ENCODE results near the gene KCNJ14. TPM values are rescaled to one million over a fixed set of nuclear protein-coding genes. Genes with fewer than 3 reads are reported as not detected.
"Not testable (repeated sequence)": the region's sequence is repeated elsewhere in the genome, so short reads cannot be mapped to it uniquely, and the experiment has no call there.

KCNJ14 gene
- total and polyA plus RNA-seq, 3 experiments from 2014 or later: 0.12 to 2.0 (median 1.8) TPM

GRCh38 chr19:48484931-48485612, 29.7 kb downstream of the KCNJ14 start:
- H3K9me3 Mint-ChIP-seq: no peaks in the 10 kb centered on the region
- Histone ChIP-seq H3K27ac (ENCODE audit: low read depth, low read length) (no peak overlapping the region), H3K9me3 (ENCODE audit: low read length) (no peaks in the 10 kb centered on the region), H3K36me3 (ENCODE audit: insufficient read depth, low read length) (no peaks in the 10 kb centered on the region), H3K27me3 (ENCODE audit: insufficient read depth, low read length, poor library complexity, severe bottlenecking) (no peaks in the 10 kb centered on the region), H3K4me3 (ENCODE audit: low read length) (no peak overlapping the region), H3K4me1 (ENCODE audit: insufficient read depth, low read length) (peaks cover 17% of the 10 kb centered on the region)
- POLR2A ChIA-PET: no interaction called here
- CTCF ChIA-PET: no interaction called here
- no peak for DNase-seq
- H3K4me3 Mint-ChIP-seq: peak overlapping the region in 1 of 7 donors; percentile 75
- H3K27ac Mint-ChIP-seq: no peak overlapping the region
- H3K36me3 Mint-ChIP-seq: peaks cover 0 to 4% (median 1%) of the 10 kb centered on the region in 3 donors
- H3K27me3 Mint-ChIP-seq: peaks cover 0 to 3% of the 10 kb centered on the region in 2 donors
- H3K4me1 Mint-ChIP-seq: peaks cover 10 to 22% (median 15%) of the 10 kb centered on the region in 3 donors

- peak overlapping the region in 1 of 8 donors; percentile 39 for H3K27ac Mint-ChIP-seq
Measured at GRCh38 chr19:48486706-48487105, 31.3 kb downstream of the KCNJ14 start.

GRCh38 chr19:48487544-48487943, 32.2 kb downstream of the KCNJ14 start:
- peaks cover 0 to 4% (median 1%) of the 10 kb centered on the region in 3 donors for H3K36me3 Mint-ChIP-seq
- no peaks in the 10 kb centered on the region for H3K9me3 ChIP-seq (ENCODE audit: low read length)

More at GRCh38 chr19:48486706-48487105, 31.3 kb downstream of the KCNJ14 start:
- H3K27ac ChIP-seq (ENCODE audit: low read depth, low read length); H3K36me3 Mint-ChIP-seq; DNase-seq; H3K4me3 ChIP-seq (ENCODE audit: low read length); H3K9me3 Mint-ChIP-seq; H3K27me3 Mint-ChIP-seq; H3K27me3 ChIP-seq (ENCODE audit: insufficient read depth, low read length, poor library complexity, severe bottlenecking); H3K9me3 ChIP-seq (ENCODE audit: low read length); POLR2A ChIA-PET; H3K4me3 Mint-ChIP-seq; H3K36me3 ChIP-seq (ENCODE audit: insufficient read depth, low read length): not testable (repeated sequence)
- peaks cover 23% of the 10 kb centered on the region for H3K4me1 ChIP-seq (ENCODE audit: insufficient read depth, low read length)
- peaks cover 11 to 22% (median 14%) of the 10 kb centered on the region in 3 donors for H3K4me1 Mint-ChIP-seq
- CTCF ChIA-PET: interaction anchor here (1.3 to 4.5 kb wide), 3 partner anchors 97 to 153 kb away, joined by 3 to 37 read pairs (median 5); no protein-coding TSS in a partner anchor

GRCh38 chr19:48487948-48488347, 32.6 kb downstream of the KCNJ14 start:
- no peaks in the 10 kb centered on the region for H3K36me3 ChIP-seq (ENCODE audit: insufficient read depth, low read length)
- Mint-ChIP-seq H3K4me3 (no peak overlapping the region), H3K4me1 (peaks cover 20 to 31% (median 22%) of the 10 kb centered on the region in 3 donors), H3K27me3 (peaks cover 10 to 13% of the 10 kb centered on the region in 2 donors), H3K27ac (no peak overlapping the region), H3K9me3 (no peaks in the 10 kb centered on the region), H3K36me3 (peaks cover 0 to 4% (median 1%) of the 10 kb centered on the region in 3 donors)
- no peaks in the 10 kb centered on the region for H3K9me3 ChIP-seq (ENCODE audit: low read length)
- POLR2A ChIA-PET: no interaction called here
- peaks cover 31% of the 10 kb centered on the region for H3K4me1 ChIP-seq (ENCODE audit: insufficient read depth, low read length)
- no peak overlapping the region for H3K27ac ChIP-seq (ENCODE audit: low read depth, low read length)
- no peak for DNase-seq
- H3K4me3 ChIP-seq (ENCODE audit: low read length): no peak overlapping the region
- CTCF ChIA-PET: interaction anchor here (1.3 to 4.5 kb wide), 5 partner anchors 96 to 154 kb away, joined by 3 to 37 read pairs (median 18); no protein-coding TSS in a partner anchor
- peaks cover 4% of the 10 kb centered on the region for H3K27me3 ChIP-seq (ENCODE audit: insufficient read depth, low read length, poor library complexity, severe bottlenecking)

More at GRCh38 chr19:48487544-48487943, 32.2 kb downstream of the KCNJ14 start:
- no peak for DNase-seq
- no peaks in the 10 kb centered on the region for H3K36me3 ChIP-seq (ENCODE audit: insufficient read depth, low read length)
- peaks cover 8 to 11% of the 10 kb centered on the region in 2 donors for H3K27me3 Mint-ChIP-seq
- no peak overlapping the region for H3K27ac ChIP-seq (ENCODE audit: low read depth, low read length)
- H3K4me1 ChIP-seq (ENCODE audit: insufficient read depth, low read length): peaks cover 27% of the 10 kb centered on the region
- no peak overlapping the region for H3K4me3 Mint-ChIP-seq
- H3K27ac Mint-ChIP-seq: no peak overlapping the region
- ChIA-PET POLR2A (no interaction called here), CTCF (interaction anchor here (1.3 to 4.5 kb wide), 4 partner anchors 96 to 154 kb away, joined by 3 to 37 read pairs (median 12); no protein-coding TSS in a partner anchor)
- no peak overlapping the region for H3K4me3 ChIP-seq (ENCODE audit: low read length)
- peaks cover 16 to 27% (median 19%) of the 10 kb centered on the region in 3 donors for H3K4me1 Mint-ChIP-seq
- no peaks in the 10 kb centered on the region for H3K9me3 Mint-ChIP-seq
- peaks cover 4% of the 10 kb centered on the region for H3K27me3 ChIP-seq (ENCODE audit: insufficient read depth, low read length, poor library complexity, severe bottlenecking)

- H3K36me3 ChIP-seq (ENCODE audit: insufficient read depth, low read length); H3K27ac ChIP-seq (ENCODE audit: low read depth, low read length); H3K27me3 ChIP-seq (ENCODE audit: insufficient read depth, low read length, poor library complexity, severe bottlenecking); H3K9me3 ChIP-seq (ENCODE audit: low read length); DNase-seq; POLR2A ChIA-PET; H3K4me3 ChIP-seq (ENCODE audit: low read length); H3K36me3 Mint-ChIP-seq; H3K9me3 Mint-ChIP-seq: not testable (repeated sequence)
- Mint-ChIP-seq H3K27ac (peak overlapping the region in 1 of 8 donors; percentile 57), H3K4me3 (peak overlapping the region in 1 of 7 donors; percentile 69), H3K27me3 (peaks cover 10 to 13% of the 10 kb centered on the region in 2 donors), H3K4me1 (peaks cover 20 to 32% (median 23%) of the 10 kb centered on the region in 3 donors)
- H3K4me1 ChIP-seq (ENCODE audit: insufficient read depth, low read length): peaks cover 32% of the 10 kb centered on the region
- CTCF ChIA-PET: interaction anchor here (1.4 to 4.5 kb wide), 7 partner anchors 8 to 131 kb away, joined by 4 to 37 read pairs (median 18); partner anchors contain the start of genes RPL18 and SPHK2
Measured at GRCh38 chr19:48488478-48488877, 33.1 kb downstream of the KCNJ14 start.

- Histone ChIP-seq H3K4me3 (ENCODE audit: low read length) (no peak overlapping the region), H3K27ac (ENCODE audit: low read depth, low read length) (no peak overlapping the region), H3K9me3 (ENCODE audit: low read length) (no peaks in the 10 kb centered on the region), H3K36me3 (ENCODE audit: insufficient read depth, low read length) (no peaks in the 10 kb centered on the region), H3K27me3 (ENCODE audit: insufficient read depth, low read length, poor library complexity, severe bottlenecking) (peaks cover 4% of the 10 kb centered on the region), H3K4me1 (ENCODE audit: insufficient read depth, low read length) (peaks cover 37% of the 10 kb centered on the region)
- peaks cover 20 to 39% (median 30%) of the 10 kb centered on the region in 3 donors for H3K4me1 Mint-ChIP-seq
- ChIA-PET CTCF (interaction anchor here (0.6 to 4.5 kb wide), 34 partner anchors 9 to 1340 kb away, joined by 3 to 37 read pairs (median 4); partner anchors contain the start of genes KDELR1, PLA2G4C, RPL18 and SPACA4), POLR2A (interaction anchor here (0.6 to 2.2 kb wide), 3 partner anchors 95 to 916 kb away, joined by 4 to 8 read pairs (median 7); no protein-coding TSS in a partner anchor)
- DNase-seq: peak; percentile 69 to 80 (median 75)
- peaks cover 17 to 19% of the 10 kb centered on the region in 2 donors for H3K27me3 Mint-ChIP-seq
- peak overlapping the region in 3 of 7 donors; percentile 15 to 40 (median 24) for H3K4me3 Mint-ChIP-seq
- H3K9me3 Mint-ChIP-seq: no peaks in the 10 kb centered on the region
- H3K27ac Mint-ChIP-seq: peak overlapping the region in 1 of 8 donors; percentile 87
- H3K36me3 Mint-ChIP-seq: peaks cover 0 to 1% (median 0%) of the 10 kb centered on the region in 3 donors
Measured at GRCh38 chr19:48489608-48490216, 34.3 kb downstream of the KCNJ14 start.

- Histone ChIP-seq H3K36me3 (ENCODE audit: insufficient read depth, low read length) (no peaks in the 10 kb centered on the region), H3K27ac (ENCODE audit: low read depth, low read length) (no peak overlapping the region), H3K4me3 (ENCODE audit: low read length) (peak overlapping the region; percentile 8), H3K27me3 (ENCODE audit: insufficient read depth, low read length, poor library complexity, severe bottlenecking) (peaks cover 4% of the 10 kb centered on the region), H3K4me1 (ENCODE audit: insufficient read depth, low read length) (peaks cover 37% of the 10 kb centered on the region), H3K9me3 (ENCODE audit: low read length) (no peaks in the 10 kb centered on the region)
- peak; percentile 51 to 78 (median 58) for DNase-seq
- Mint-ChIP-seq H3K4me1 (peaks cover 20 to 41% (median 34%) of the 10 kb centered on the region in 3 donors), H3K27me3 (peaks cover 29% of the 10 kb centered on the region in 2 donors), H3K9me3 (no peaks in the 10 kb centered on the region), H3K36me3 (peaks cover 0 to 1% (median 0%) of the 10 kb centered on the region in 3 donors), H3K4me3 (peak overlapping the region in 6 of 7 donors; percentile 19 to 83 (median 40)), H3K27ac (peak overlapping the region in 4 of 8 donors; percentile 23 to 80 (median 74))
- CTCF ChIA-PET: interaction anchor here (0.7 to 4.5 kb wide), 9 partner anchors 11 to 170 kb away, joined by 3 to 37 read pairs (median 4); no protein-coding TSS in a partner anchor
- POLR2A ChIA-PET: interaction anchor here (2.2 kb wide), 1 partner anchor 93 kb away, joined by 7 read pairs; no protein-coding TSS in a partner anchor
Measured at GRCh38 chr19:48490981-48491792, 35.8 kb downstream of the KCNJ14 start.

All from CD8-positive, alpha-beta memory T cell (primary cell).